Medulla oblongata (tissue), 1 donor: Measurements from ENCODE around the gene CEP89.
"Not testable (repeated sequence)": the region's sequence is repeated elsewhere in the genome, so short reads cannot be mapped to it uniquely, and the experiment has no call there.

ENCODE experiments used
- DNase-seq: peaks from one replicate; pipeline ENCODE4 v3.0.0-alpha.2; 2015; ENCODE audit errors: extremely low spot score

CEP89 gene

GRCh38 chr19:32895384-32895783 lies 76.4 kb downstream of the CEP89 start:
- no peak for DNase-seq

- DNase-seq, result no peak
These were observed 80.1 kb downstream of the CEP89 start for GRCh38 chr19:32891609-32892008.

GRCh38 chr19:32890841-32891240 lies 80.9 kb downstream of the CEP89 start:
- no peak for DNase-seq

GRCh38 chr19:32890326-32890725 lies 81.4 kb downstream of the CEP89 start:
- DNase-seq, result no peak

GRCh38 chr19:32889137-32889934 lies 82.4 kb downstream of the CEP89 start:
- DNase-seq, result no peak

- no peak for DNase-seq
These were observed 84.1 kb downstream of the CEP89 start for GRCh38 chr19:32887572-32888215.

- no peak for DNase-seq
These were observed 85.5 kb downstream of the CEP89 start for GRCh38 chr19:32886241-32886640.

- DNase-seq, result not testable (repeated sequence)
These were observed 86.5 kb downstream of the CEP89 start for GRCh38 chr19:32885255-32885654.

- DNase-seq, result no peak
These were observed 90.0 kb downstream of the CEP89 start for GRCh38 chr19:32881766-32882165.

- DNase-seq, result no peak
These were observed 91.1 kb downstream of the CEP89 start for GRCh38 chr19:32880622-32881021.

- no peak for DNase-seq
These were observed 92.0 kb downstream of the CEP89 start for GRCh38 chr19:32879741-32880140.

GRCh38 chr19:32878988-32879387 lies 92.8 kb downstream of the CEP89 start:
- DNase-seq, result no peak

- DNase-seq, result no peak
These were observed 93.6 kb downstream of the CEP89 start for GRCh38 chr19:32877977-32878745.

- no peak for DNase-seq
These were observed 94.3 kb downstream of the CEP89 start for GRCh38 chr19:32877323-32877912.

GRCh38 chr19:32876919-32877285 lies 94.9 kb downstream of the CEP89 start:
- DNase-seq, result no peak

GRCh38 chr19:32876236-32876918 lies 95.4 kb downstream of the CEP89 start:
- no peak for DNase-seq

- DNase-seq, result no peak
These were observed 96.3 kb downstream of the CEP89 start for GRCh38 chr19:32875428-32875827.

GRCh38 chr19:32874605-32875004 lies 97.2 kb downstream of the CEP89 start:
- DNase-seq, result no peak

- no peak for DNase-seq
These were observed 98.4 kb downstream of the CEP89 start for GRCh38 chr19:32873247-32873959.

GRCh38 chr19:32872391-32872790 lies 99.4 kb downstream of the CEP89 start:
- DNase-seq, result no peak

GRCh38 chr19:32870981-32871451 lies 100.7 kb downstream of the CEP89 start:
- no peak for DNase-seq
